Right lung (tissue), 5 donors: Measurements from ENCODE around the gene ANO1. TPM values are rescaled to one million over a fixed set of nuclear protein-coding genes. Genes with fewer than 3 reads are reported as not detected.

Experiments
- DNase-seq, 2 donors: peaks; one replicate each; pipeline ENCODE4 v3.0.0-alpha.2; 2013
- polyA plus RNA-seq, 5 donors: library from polyadenylated mRNA; unstranded; fragments of 120-200 nt; gene quantifications; one replicate each; pipeline versions ENCODE4 v1.2.1 to v1.2.3, GENCODE V29; 2013; ENCODE audit warnings: inconsistent platforms in 1 of 5, low replicate concordance in 1 of 5; ENCODE audit not compliant: insufficient read length in 5 of 5, insufficient read depth in 1 of 5

ANO1 gene
- polyA plus RNA-seq, 5 donors, result 5.6 to 13.0 (median 7.4) TPM

- no peak for DNase-seq
Observed at GRCh38 chr11:70049045-70049444, 29.1 kb upstream of the ANO1 start.

- DNase-seq, result no peak
Observed at GRCh38 chr11:70050243-70050642, 27.9 kb upstream of the ANO1 start.

- DNase-seq, result no peak
Observed at GRCh38 chr11:70054004-70054403, 24.1 kb upstream of the ANO1 start.

- DNase-seq, result no peak
Observed at GRCh38 chr11:70055444-70055843, 22.7 kb upstream of the ANO1 start.

- DNase-seq, result no peak
Observed at GRCh38 chr11:70057080-70057479, 21.0 kb upstream of the ANO1 start.

- DNase-seq, result no peak
Observed at GRCh38 chr11:70059971-70060370, 18.1 kb upstream of the ANO1 start.

- DNase-seq, result no peak
Observed at GRCh38 chr11:70060611-70061293, 17.4 kb upstream of the ANO1 start.

- DNase-seq, result no peak
Observed at GRCh38 chr11:70061734-70062133, 16.4 kb upstream of the ANO1 start.

- DNase-seq, result no peak
Observed at GRCh38 chr11:70063121-70063520, 15.0 kb upstream of the ANO1 start.

GRCh38 chr11:70063555-70063954 is 14.6 kb upstream of the ANO1 start:
- no peak for DNase-seq

GRCh38 chr11:70064008-70064725 is 13.9 kb upstream of the ANO1 start:
- DNase-seq, result no peak

GRCh38 chr11:70064726-70065317 is 13.3 kb upstream of the ANO1 start:
- DNase-seq, result no peak

- DNase-seq, result no peak
Observed at GRCh38 chr11:70065318-70066135, 12.6 kb upstream of the ANO1 start.

- DNase-seq, result no peak
Observed at GRCh38 chr11:70066136-70066520, 12.0 kb upstream of the ANO1 start.

GRCh38 chr11:70066628-70067027 is 11.5 kb upstream of the ANO1 start:
- DNase-seq, result no peak

- DNase-seq, result no peak
Observed at GRCh38 chr11:70067036-70067435, 11.1 kb upstream of the ANO1 start.

GRCh38 chr11:70067591-70068341 is 10.4 kb upstream of the ANO1 start:
- DNase-seq, result no peak

GRCh38 chr11:70068345-70068744 is 9.8 kb upstream of the ANO1 start:
- DNase-seq, result no peak

- no peak for DNase-seq
Observed at GRCh38 chr11:70068950-70069349, 9.2 kb upstream of the ANO1 start.

- no peak for DNase-seq
Observed at GRCh38 chr11:70070706-70071105, 7.4 kb upstream of the ANO1 start.

- DNase-seq, result no peak
Observed at GRCh38 chr11:70071996-70072395, 6.1 kb upstream of the ANO1 start.

GRCh38 chr11:70072461-70072860 is 5.7 kb upstream of the ANO1 start:
- no peak for DNase-seq
